Eye (tissue), 1 donor: Measurements from ENCODE around the gene MAP3K13.
"Not testable (repeated sequence)": the region's sequence is repeated elsewhere in the genome, so short reads cannot be mapped to it uniquely, and the experiment has no call there.

Experiments used
- DNase-seq: peaks from one replicate; pipeline ENCODE4 v3.0.0-alpha.2; 2015

The MAP3K13 gene

GRCh38 chr3:185342459-185343174 is 20.3 kb upstream of the MAP3K13 start:
- no peak for DNase-seq

GRCh38 chr3:185347399-185347798 is 15.5 kb upstream of the MAP3K13 start:
- DNase-seq, result no peak

GRCh38 chr3:185350841-185351240 is 12.1 kb upstream of the MAP3K13 start:
- no peak for DNase-seq

GRCh38 chr3:185351396-185351795 is 11.5 kb upstream of the MAP3K13 start:
- DNase-seq, result peak; percentile 20

- no peak for DNase-seq
Observed at GRCh38 chr3:185353225-185353624, 9.7 kb upstream of the MAP3K13 start.

GRCh38 chr3:185353823-185354614 is 8.9 kb upstream of the MAP3K13 start:
- DNase-seq, result peak; percentile 81

GRCh38 chr3:185356499-185356898 is 6.4 kb upstream of the MAP3K13 start:
- DNase-seq, result no peak

GRCh38 chr3:185361920-185362319 is 1.0 kb upstream of the MAP3K13 start:
- no peak for DNase-seq

- DNase-seq, result no peak
Observed at GRCh38 chr3:185363662-185364203, 797 bp downstream of the MAP3K13 start.

GRCh38 chr3:185365291-185366073 is 2.5 kb downstream of the MAP3K13 start:
- DNase-seq, result peak; percentile 15

GRCh38 chr3:185366074-185366335 is 3.1 kb downstream of the MAP3K13 start:
- DNase-seq, result no peak

GRCh38 chr3:185366913-185367312 is 4.0 kb downstream of the MAP3K13 start:
- no peak for DNase-seq

GRCh38 chr3:185370349-185370748 is 7.4 kb downstream of the MAP3K13 start:
- DNase-seq, result not testable (repeated sequence)

- peak; percentile 28 for DNase-seq
Observed at GRCh38 chr3:185371306-185372074, 8.6 kb downstream of the MAP3K13 start.

GRCh38 chr3:185381320-185382058 is 18.6 kb downstream of the MAP3K13 start:
- DNase-seq, result peak; percentile 15

GRCh38 chr3:185382154-185382553 is 19.2 kb downstream of the MAP3K13 start:
- DNase-seq, result no peak

GRCh38 chr3:185386515-185386914 is 23.6 kb downstream of the MAP3K13 start:
- DNase-seq, result not testable (repeated sequence)

GRCh38 chr3:185387646-185388045 is 24.7 kb downstream of the MAP3K13 start:
- DNase-seq, result no peak

- no peak for DNase-seq
Observed at GRCh38 chr3:185393055-185393454, 30.1 kb downstream of the MAP3K13 start.

- DNase-seq, result peak; percentile 10
Observed at GRCh38 chr3:185397676-185398075, 34.7 kb downstream of the MAP3K13 start.

GRCh38 chr3:185399737-185400667 is 37.1 kb downstream of the MAP3K13 start:
- DNase-seq, result peak; percentile 82
